Activated CD8-positive, alpha-beta memory T cell treated with anti-CD3 and anti-CD28 coated beads for 48 hours (primary cell): ENCODE measurements around the gene AUTS2.

Experiments
- DNase-seq, 3 experiments: peaks; one replicate each; pipeline ENCODE4 v3.0.0-alpha.2; 2020; ENCODE audit warnings: low read depth in 2 of 3, low spot score in 2 of 3

The AUTS2 gene

GRCh38 chr7:70479153-70480021 is 881.1 kb downstream of the AUTS2 start:
- no peak for DNase-seq

GRCh38 chr7:70480927-70481569 is 882.8 kb downstream of the AUTS2 start:
- DNase-seq, result no peak

- DNase-seq, result no peak
Measured at GRCh38 chr7:70481570-70482123, 883.4 kb downstream of the AUTS2 start.

GRCh38 chr7:70484255-70484654 is 886.0 kb downstream of the AUTS2 start:
- no peak for DNase-seq

- DNase-seq, result no peak
Measured at GRCh38 chr7:70486977-70487376, 888.7 kb downstream of the AUTS2 start.

- no peak for DNase-seq
Measured at GRCh38 chr7:70487428-70487827, 889.2 kb downstream of the AUTS2 start.

- DNase-seq, result no peak
Measured at GRCh38 chr7:70487886-70488285, 889.6 kb downstream of the AUTS2 start.

GRCh38 chr7:70489813-70490212 is 891.5 kb downstream of the AUTS2 start:
- DNase-seq, result no peak

- no peak for DNase-seq
Measured at GRCh38 chr7:70492625-70493024, 894.4 kb downstream of the AUTS2 start.

GRCh38 chr7:70494225-70495032 is 896.2 kb downstream of the AUTS2 start:
- DNase-seq, result no peak

GRCh38 chr7:70495033-70495376 is 896.7 kb downstream of the AUTS2 start:
- no peak for DNase-seq

GRCh38 chr7:70497793-70498192 is 899.5 kb downstream of the AUTS2 start:
- DNase-seq, result no peak

GRCh38 chr7:70498232-70498992 is 900.1 kb downstream of the AUTS2 start:
- no peak for DNase-seq

- no peak for DNase-seq
Measured at GRCh38 chr7:70500261-70500660, 902.0 kb downstream of the AUTS2 start.

GRCh38 chr7:70502117-70502863 is 904.0 kb downstream of the AUTS2 start:
- DNase-seq, result no peak

- no peak for DNase-seq
Measured at GRCh38 chr7:70504254-70504653, 906.0 kb downstream of the AUTS2 start.

GRCh38 chr7:70505468-70505867 is 907.2 kb downstream of the AUTS2 start:
- DNase-seq, result no peak

GRCh38 chr7:70505886-70506285 is 907.6 kb downstream of the AUTS2 start:
- no peak for DNase-seq

GRCh38 chr7:70506434-70506833 is 908.2 kb downstream of the AUTS2 start:
- no peak for DNase-seq

- DNase-seq, result no peak
Measured at GRCh38 chr7:70512144-70512543, 913.9 kb downstream of the AUTS2 start.
